Measurements from ENCODE around the gene CDKN2A.

CDKN2A gene

DNA sequence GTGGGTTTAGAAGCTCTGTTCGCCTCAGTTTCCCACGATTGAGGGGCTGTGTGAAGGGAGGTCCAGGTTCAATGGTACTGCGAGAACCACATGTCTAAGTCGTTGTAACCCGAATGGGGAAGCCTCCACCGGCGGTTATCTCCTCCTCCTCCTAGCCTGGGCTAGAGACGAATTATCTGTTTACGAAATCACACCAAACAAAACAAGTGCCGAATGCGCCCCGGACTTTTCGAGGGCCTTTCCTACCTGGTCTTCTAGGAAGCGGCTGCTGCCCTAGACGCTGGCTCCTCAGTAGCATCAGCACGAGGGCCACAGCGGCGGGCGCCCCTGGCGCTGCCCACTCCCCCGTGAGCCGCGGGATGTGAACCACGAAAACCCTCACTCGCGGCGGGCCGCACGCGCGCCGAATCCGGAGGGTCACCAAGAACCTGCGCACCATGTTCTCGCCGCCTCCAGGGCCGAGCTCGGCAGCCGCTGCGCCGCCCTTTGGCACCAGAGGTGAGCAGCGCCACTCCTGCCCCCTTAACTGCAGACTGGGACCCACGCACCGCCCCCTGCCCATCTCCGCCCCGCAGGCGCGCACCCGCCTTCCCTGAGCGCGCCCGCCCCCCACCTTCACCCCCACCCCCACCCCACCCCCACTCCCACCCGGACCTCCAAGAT is at the start of gene CDKN2A:
Gene CDKN2A (minus strand): TSS at position 500 of the 663 bp plus-strand sequence.
- DNase-seq = peak; percentile 74

DNA sequence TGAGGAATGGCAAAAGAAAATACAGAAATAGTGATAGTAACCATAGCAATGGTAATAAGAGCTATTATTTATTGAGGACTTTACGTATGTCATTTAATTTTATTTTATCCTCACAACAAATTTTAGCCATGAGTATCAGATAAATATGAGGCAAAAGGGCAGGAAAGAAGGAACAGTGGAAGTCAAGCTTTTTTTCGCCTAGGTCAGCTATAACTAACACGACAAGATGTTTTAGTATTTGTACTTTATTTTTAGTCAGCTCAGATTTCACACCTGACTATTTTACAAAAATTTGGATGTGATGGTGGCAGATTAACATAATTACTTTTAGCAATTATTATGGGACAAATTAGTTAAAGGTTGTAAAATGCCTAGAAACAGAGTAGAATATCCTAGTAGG is 49.7 kb upstream of the CDKN2A start:
- DNase-seq = no peak

DNA sequence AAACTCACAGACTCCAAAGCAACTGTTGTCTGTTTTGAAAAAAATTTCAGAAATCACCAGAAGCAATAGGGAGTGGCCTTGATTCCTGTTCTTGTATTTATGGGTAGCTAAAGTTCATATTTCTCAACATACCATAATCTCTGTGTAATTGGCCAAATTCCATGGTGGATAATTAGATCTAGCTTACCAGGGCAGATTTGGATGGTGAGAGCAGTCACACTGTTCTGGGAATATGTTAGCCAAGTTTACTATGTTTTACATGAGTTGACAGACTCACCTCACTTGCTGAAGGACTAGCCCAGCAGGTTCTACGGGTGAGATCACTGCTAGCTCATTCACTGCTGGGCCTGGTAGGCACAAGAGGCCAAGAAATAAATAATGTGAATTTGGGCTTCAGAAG is 47.6 kb upstream of the CDKN2A start:
- DNase-seq = no peak

DNA sequence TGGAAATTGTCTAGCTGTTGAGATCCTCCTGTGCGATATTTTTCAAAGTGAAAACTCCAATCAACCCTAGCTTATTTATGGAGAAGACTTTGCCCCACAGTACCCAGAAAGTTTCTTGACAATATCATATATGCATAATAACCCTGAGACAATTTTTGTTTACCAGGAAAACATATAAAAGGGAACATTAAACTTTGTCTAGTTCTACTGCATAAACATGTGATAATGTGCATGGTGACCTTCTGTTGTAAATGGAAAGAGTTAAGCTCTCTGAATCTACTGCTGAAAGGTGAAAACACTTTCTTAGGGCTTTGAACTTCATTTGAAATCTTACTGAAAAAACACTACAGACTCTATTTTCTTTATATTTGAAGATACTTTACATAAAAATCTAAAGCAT is 47.2 kb upstream of the CDKN2A start:
- DNase-seq = no peak

DNA sequence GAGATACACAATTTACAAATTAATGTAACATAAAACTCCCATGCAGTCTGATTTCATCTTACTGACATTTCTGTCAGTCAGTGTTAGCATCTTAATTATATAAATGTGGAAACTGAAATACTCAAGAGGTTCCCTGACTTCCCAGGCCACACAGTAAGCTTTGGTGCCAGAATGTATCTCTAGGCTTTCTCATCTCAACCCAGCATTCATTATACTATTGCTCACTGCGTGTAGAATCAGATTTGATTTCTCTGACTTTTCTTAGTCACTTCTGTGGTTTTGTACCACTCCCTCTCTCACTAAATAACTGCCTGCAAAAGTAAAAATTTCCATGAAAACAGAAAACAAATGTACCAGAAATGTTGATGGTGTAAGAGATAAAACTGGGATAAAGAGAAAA is 46.6 kb upstream of the CDKN2A start:
- DNase-seq = no peak

DNA sequence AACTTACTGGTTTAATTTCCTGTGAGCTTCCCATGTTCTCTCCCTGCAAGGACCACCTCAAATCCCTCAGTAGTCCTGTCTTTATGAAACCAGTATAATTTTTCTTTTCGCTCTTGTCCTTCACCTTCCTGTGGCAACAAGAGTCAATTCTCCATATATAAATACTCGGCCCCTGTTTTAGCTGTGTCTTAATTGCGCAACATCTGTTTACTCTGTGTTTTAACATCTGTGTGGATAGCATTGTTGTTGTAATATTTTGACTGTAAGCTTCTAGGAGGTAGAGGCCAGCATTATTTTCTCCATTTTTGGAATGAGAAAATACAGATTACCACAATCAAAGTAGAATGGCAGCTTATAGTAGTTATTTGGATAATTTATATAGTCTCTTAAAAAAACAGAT is 45.1 kb upstream of the CDKN2A start:
- no peak for DNase-seq

DNA sequence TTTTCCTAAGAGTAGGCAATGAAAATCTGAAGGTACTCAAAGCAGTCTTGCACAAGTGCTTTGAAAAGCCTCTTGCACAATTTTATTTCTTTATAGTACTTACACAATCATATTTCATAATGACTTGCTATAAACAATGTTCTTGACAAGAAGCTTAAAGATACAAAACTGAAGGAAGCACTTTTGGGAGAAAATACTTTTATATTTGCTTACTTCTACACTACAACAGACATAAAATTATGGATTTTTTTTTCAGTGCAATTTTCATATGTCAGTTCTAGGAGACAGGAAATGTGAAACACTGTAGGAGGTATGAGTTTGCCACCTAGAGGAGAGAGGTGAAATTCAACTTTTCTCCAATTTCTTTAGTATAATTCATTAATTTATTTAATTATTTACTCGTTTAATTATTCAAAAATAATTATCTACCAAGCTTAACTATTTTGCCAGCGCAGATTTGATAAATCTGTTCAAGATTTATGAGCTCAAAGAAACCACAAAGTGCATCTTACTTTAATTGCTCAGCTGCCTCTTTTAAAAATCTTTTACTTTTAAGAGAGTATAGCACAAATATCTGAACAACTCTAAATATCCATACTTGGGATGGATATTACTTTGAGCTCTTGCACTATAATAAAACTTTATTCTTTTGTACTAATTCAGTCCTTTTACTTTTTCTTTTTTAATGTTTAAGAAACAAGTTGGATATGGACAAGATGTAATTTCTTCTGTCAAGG is 43.9 kb upstream of the CDKN2A start:
- DNase-seq = no peak

DNA sequence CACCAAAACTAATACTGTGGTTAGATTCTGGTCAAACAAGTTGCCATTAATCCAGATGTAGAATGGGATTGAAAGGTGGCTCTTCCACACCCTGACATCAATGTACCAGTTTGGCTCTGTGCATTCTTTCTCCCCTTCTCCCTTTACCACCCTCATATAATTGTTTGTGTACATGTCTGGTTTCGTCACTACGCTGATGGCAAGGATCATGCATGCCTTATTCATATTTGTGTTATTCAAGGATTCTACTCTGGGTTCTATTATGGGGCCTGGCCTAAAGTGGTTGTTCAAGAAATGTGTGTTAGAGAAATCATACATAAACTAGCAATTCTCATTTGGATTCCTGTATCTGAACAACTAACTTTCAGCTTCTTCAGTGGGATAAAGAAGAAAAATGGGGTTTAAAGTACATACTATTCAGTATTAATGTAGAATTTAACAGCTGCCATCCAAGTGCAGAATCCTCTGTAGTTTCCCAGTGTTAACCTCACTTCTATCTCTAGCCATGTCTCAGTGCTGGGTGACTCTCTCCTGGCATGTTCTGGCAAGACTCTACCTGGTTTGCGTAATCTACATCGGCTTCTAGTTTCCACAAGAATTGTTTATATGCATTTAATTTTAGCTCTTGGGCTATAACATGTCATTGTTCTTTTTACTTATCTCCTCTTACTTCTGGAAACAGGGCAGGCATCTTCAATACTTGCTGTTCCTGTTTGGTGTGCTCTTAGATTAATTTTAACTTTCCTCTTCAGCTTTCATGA is 42.9 kb upstream of the CDKN2A start:
- DNase-seq = no peak

DNA sequence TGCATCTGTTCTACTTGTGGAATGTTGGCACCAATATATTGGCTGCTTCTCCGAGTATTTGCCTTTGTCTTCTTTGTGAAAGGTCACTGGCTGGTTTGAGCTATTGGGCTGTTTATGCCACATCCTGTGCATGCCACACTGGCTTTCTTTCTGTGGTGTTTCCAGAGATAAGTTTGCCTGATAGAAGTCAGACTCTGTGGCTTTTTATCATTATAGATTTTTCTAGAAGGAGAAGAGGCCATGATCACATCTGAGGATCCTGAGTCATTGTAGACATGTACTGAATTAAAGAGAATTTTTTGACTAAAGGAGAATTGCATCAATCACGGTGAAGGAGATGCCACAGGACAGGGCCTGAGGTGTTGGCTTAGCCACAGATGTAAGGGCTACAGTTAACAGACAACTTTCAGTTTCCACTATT is 41.4 kb upstream of the CDKN2A start:
- no peak for DNase-seq

DNA sequence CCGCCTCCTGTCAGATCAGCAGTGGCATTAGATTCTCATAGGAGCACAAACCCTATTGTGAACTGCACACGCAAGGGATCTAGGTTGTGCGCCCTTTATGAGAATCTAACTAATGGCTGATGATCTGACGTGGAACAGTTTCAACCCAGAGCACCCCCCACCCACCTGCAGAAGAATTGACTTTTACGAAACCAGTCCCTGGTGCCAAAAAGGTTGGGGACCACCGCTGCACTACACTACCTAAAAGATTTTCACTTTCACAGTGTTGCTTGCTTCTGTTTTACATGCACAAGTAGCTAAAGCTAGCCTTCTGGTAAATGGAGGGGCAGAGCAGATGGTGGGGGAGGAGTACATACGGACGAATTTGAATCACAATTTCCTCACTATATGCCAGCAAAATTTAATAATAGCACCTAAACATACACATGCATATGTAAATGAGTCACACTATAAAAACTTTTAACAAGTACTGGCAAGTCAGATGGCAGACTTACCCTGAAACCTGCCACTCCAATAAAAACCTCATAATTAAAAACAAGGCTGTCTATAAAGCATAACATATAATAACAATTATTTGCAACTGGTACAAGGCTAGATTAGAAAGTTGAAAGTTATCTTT is 38.9 kb upstream of the CDKN2A start:
- no peak for DNase-seq

DNA sequence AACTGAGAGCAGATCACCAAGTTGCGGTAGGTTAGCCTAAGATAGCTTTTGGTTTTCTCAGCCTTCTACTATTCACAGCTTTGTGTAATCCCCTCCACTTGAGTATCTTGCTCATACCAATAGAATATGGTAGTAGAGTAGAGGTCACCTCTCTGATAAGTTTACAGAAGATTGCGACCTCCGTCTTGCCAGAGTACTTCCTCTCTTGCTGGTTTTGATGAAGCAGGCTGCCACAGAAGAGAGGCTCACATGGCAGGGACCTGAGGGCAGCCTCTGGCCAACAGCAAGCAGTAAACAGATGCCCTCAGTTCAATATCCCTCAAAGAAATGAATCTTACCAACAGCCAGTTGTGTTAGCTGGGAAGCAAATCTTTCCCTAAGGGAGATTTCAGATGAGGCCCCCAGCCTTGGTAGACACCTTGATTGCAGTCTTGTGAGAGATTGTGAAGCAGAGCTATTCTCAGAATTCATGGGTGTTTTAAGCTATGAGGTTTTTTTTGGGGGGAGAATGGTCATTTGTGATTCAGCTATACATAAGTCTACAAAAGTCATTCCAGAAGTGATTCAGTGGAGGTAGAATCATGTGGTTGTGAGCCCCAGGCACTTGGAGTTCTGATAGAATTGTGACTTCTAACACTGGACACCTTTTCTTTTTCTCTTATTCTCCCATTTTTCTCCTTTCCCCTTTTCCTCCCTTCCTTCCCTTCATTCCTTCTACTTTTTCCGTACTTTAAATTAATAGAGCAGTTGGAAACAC is 37.6 kb upstream of the CDKN2A start:
- no peak for DNase-seq

DNA sequence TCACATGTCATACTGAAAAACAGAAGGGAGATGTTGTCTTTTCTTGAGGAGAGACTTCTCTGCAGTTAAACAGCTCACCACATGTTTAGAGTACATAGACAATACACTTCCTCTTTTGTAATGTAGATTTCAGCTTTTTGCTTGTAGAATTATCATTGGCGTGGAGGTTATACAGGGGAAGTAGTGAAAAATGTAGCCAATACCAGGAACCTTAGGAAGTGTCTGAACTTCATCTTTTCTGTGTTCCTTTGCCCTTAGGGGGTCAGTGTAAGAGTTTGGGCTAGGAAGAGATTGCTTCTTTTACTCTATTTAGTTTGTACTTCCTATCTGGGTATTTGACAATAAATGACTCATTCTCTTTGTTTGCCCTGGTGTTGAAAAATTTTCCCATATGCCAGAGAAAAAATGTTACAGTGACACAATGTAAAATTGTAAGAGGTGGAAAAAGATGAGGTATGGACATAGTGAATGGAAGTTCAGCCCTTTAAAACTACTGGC is 36.0 kb upstream of the CDKN2A start:
- DNase-seq = no peak

DNA sequence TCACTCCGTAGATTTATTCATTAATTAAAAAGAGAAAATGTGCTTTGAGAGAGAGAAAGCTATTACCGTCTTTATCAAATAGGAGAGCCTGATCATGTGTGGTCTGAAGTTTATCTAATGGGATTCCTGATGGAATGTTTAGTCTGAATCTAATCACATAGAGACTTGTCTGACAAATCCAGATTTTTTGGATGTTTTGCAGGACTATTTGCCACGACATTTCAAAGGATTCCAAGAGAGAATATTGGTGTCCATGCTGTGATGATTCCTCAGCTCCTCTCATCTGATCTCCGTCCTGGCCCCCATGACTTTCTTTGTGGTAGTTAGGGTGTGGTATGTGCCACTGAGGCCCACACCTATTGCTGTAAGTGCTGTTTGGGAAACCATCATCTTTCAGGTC is 35.0 kb upstream of the CDKN2A start:
- no peak for DNase-seq

DNA sequence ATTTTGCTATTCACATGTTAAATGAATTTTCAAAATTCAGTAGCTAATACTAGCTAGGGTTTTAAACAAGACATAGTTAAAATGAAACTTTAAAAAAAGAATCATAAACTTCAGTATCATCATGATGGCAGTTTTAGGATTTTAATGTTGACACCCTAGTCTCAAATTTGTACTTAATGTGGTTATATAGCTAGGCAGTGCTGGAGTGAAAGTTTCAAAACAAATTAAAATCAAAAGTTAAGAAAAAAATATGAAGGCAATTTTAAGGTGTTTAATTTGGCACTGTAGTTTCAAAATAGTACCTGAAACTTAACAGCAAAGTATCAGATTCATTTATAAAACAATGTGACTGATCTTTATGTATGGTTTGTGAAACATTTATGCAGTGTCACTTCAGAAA is 34.2 kb upstream of the CDKN2A start:
- no peak for DNase-seq

DNA sequence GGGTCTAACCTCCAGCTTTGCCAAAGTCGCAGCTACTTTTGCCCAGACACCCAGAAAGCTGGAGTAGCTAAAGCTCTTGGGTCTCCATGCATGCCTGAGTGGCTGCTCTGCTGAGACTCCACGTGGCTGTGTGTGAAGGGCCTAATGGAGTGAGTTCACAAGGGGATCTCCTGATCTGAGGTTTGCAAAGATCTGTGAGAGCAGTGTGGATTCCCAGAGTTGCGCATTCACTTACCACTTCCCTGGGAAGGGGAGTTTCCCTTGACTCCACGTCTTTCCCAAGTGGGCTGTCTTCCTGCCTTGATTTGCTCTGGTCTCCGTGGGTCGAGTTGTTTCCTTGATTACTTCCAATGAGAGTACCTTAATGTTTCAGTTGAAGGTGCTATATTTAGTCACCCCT is 32.5 kb upstream of the CDKN2A start:
- no peak for DNase-seq

DNA sequence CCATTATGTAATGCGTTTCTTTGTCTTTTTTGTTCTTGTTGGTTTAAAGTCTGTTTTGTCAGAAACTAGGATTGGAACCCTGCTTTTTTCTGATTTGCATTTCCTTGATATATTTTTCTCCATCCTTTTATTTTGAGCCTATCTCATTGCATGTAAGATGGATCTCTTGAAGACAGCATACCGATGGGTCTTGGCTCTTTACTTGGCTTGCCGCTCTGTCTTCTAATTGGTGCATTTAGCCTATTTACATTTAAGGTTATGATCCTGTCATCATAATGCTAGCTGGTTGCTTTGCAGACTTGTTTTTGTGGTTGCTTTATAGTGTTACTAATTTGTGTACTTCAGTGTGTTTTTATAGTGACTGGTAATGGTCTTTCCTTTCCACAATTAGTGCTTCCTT is 28.2 kb upstream of the CDKN2A start:
- DNase-seq = no peak

DNA sequence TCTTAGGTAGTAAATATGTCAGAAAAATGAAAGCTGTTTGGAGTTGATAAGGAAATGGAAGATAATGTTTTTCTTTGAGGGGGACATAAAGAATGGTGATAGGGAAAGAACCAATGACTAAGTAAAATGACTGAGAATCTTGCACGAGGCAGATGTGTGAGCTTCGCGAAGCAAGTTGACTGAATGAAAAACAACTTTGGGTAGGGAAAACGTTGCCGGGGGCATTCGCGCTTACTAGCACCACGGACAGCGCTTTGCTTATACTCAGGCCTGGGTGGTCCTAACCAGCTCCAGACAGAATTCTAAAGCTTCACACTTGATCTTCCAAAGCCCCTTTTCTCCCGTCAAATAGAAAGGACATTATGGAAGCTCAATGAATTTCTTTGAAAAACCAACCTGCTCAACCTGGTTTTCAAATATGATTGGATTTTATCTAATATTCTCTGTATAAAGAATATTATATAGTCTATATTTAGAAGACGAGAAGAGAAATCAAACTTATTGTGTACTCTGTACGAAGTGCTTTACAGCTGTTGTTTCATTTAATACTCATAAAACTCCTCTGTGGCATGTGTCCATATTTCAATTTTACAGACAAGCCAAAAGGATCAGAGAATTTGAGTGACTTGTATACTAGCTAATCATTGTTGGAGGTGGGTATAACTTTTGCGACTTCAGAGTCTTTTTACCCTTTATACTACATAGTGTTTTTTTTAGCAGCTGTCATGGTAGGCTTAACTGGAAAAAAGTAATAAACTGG is 16.9 kb upstream of the CDKN2A start:
- DNase-seq = peak; percentile 54

DNA sequence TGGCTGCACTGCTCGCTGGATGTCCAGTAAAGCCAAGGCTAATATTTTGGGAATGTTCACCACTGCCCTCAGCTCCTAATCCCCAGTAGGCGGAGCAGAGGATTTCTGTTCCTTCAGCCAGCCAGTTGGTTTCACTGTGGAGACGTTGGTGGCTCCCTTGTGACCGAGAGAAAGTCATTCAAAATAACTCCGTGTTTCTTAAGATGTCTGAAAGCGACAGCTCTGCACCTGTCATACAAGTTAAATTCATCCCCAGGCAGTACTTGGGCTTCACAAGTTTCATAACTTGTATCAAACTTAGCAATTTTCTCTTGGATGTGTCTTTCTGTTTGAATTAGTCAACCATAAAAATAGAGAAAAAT is 15.3 kb upstream of the CDKN2A start:
- no peak for DNase-seq

DNA sequence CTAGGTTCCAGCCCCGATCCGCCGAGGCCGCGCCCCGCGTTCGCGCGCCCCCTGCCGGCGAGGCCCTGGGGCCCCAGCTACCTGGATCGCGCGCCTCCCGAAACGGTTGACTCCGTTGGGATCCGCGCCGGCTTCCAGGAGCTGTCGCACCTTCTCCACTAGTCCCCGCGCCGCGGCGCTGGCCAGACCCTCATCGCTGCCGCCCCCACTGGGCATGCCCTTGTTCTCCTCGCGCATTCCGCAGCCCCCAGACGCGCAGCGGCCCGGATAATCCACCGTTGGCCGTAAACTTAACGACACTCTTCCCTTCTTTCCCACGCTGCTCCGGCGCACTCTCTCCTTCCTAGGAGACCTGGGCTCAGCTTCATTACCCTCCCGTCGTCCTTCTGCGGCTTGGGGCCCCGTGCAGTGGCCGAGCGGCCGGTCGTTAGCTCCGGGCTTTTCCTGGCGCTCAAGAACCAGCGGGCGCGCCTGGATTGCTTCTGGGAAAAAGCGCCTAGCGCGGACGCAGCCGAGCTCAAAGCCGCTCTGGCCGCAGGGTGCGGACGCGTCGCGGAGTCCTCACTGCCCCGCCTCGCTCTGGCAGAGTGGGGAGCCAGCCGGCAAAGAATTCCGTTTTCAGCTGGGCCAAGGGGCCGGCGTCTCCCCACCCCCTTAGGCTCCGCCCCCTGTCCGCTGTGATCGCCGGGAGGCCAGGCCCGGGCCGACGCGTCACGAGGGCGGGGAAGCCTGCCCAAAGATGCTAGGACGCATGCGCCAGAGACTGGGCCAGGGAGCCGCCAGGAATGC is 14.7 kb upstream of the CDKN2A start, which contains the start of gene CDKN2B:
Gene CDKN2B (minus strand): TSS at position 589 of the 789 bp plus-strand sequence. CDS start 352 bp downstream, at position 237.
- DNase-seq = peak; percentile 95

DNA sequence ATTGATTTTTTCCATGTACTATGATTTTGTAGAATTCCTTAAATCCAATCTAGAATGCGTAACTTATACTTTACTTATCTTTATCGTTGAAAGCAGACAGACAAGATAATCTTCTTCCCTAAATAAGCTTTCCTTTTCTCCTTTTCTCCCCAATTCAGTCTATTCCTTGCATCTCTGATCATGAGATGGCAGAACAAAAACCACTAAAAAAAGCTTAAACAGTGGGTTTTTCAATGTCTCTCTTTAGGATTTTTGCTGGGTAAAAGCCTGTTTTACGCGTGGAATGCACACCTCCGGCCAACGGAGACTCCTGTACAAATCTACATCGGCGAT is 14.2 kb upstream of the CDKN2A start:
- no peak for DNase-seq
